C4-2B (cell line): Measurements from ENCODE around the gene HBQ1.
"Not testable (repeated sequence)": the region's sequence is repeated elsewhere in the genome, so short reads cannot be mapped to it uniquely, and the experiment has no call there.

Experiments used
- ZFX ChIP-seq: fragments of 450-650 bp; IDR thresholded peaks from 2 replicates; pipeline ENCODE4 v1.6.1; 2017
- TF ChIP-seq, protein P1 (sequence below): fragments of 450-650 bp; conservative IDR thresholded peaks from 2 replicates; pipeline ENCODE4 v1.5.1; 2017; ENCODE audit warnings: mild to moderate bottlenecking

- TF ChIP-seq, protein P1, sequence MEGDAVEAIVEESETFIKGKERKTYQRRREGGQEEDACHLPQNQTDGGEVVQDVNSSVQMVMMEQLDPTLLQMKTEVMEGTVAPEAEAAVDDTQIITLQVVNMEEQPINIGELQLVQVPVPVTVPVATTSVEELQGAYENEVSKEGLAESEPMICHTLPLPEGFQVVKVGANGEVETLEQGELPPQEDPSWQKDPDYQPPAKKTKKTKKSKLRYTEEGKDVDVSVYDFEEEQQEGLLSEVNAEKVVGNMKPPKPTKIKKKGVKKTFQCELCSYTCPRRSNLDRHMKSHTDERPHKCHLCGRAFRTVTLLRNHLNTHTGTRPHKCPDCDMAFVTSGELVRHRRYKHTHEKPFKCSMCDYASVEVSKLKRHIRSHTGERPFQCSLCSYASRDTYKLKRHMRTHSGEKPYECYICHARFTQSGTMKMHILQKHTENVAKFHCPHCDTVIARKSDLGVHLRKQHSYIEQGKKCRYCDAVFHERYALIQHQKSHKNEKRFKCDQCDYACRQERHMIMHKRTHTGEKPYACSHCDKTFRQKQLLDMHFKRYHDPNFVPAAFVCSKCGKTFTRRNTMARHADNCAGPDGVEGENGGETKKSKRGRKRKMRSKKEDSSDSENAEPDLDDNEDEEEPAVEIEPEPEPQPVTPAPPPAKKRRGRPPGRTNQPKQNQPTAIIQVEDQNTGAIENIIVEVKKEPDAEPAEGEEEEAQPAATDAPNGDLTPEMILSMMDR: not testable (repeated sequence)
- not testable (repeated sequence) for TF ChIP-seq ZFX
Measured at GRCh38 chr16:173928-174769, 6.1 kb upstream of the HBQ1 start.
